H1 (cell line): ENCODE data around the gene ARHGEF10L. TPM values are rescaled to one million over a fixed set of nuclear protein-coding genes. Genes with fewer than 3 reads are reported as not detected.

ENCODE experiments used
- CTCF ChIA-PET: fragments of 300-600 bp; sonication (Branson Sonifier 250); formaldehyde crosslinking; loops from one replicate; lab custom pipeline; 2021; ENCODE audit not compliant: partially characterized antibody; lab: Charles Lee
- POLR2A ChIA-PET: fragments of 300-600 bp; sonication (Branson Sonifier 250); formaldehyde crosslinking; loops from one replicate; lab custom pipeline; 2021; ENCODE audit warnings: inconsistent platforms; ENCODE audit not compliant: partially characterized antibody; lab: Charles Lee
- DNase-seq, 2 experiments: peaks; one replicate each; pipeline versions ENCODE4 v3.0.0 to v3.0.0-alpha.2; 2010 to 2022; ENCODE audit warnings: low spot score in 2 of 2, low read depth in 1 of 2, mixed read lengths in 1 of 2
- FAIRE-seq: peaks from 2 replicates; lab custom pipeline; 2011; peaks lifted over from hg19 to GRCh38; lab: Jason Lieb, UNC
- H2AFZ ChIP-seq: 2 replicates; pipeline ENCODE4 v1.8.1; 2012; ENCODE audit warnings: low read length, inconsistent platforms
- H2AK5ac ChIP-seq: 2 replicates; pipeline ENCODE4 v1.6.1; 2013; ENCODE audit warnings: low read depth, low read length
- H2BK120ac ChIP-seq: replicated peaks from 2 replicates; pipeline ENCODE3; 2013; ENCODE audit warnings: low read depth, low read length, inconsistent platforms
- H2BK12ac ChIP-seq: 2 replicates; pipeline ENCODE4 v1.6.1; 2013; ENCODE audit warnings: low read depth, low read length
- H2BK15ac ChIP-seq: 2 replicates; pipeline ENCODE4 v1.6.1; 2013; ENCODE audit warnings: low read length
- H2BK20ac ChIP-seq: 2 replicates; pipeline ENCODE4 v1.6.1; 2013; ENCODE audit warnings: low read length
- H2BK5ac ChIP-seq: 2 replicates; pipeline ENCODE4 v1.6.1; 2013; ENCODE audit warnings: low read depth, low read length
- H3K14ac ChIP-seq: 2 replicates; pipeline ENCODE4 v1.6.1; 2013; ENCODE audit warnings: inconsistent platforms; ENCODE audit not compliant: insufficient read length
- H3K18ac ChIP-seq: 2 replicates; pipeline ENCODE4 v1.6.1; 2013; ENCODE audit warnings: low read length; ENCODE audit errors: extremely low read depth
- H3K23ac ChIP-seq: 2 replicates; pipeline ENCODE4 v1.6.1; 2013; ENCODE audit warnings: inconsistent platforms; ENCODE audit not compliant: insufficient read length
- H3K23me2 ChIP-seq: 2 replicates; pipeline ENCODE4 v1.6.1; 2013; ENCODE audit warnings: low read depth, low read length
- H3K27ac ChIP-seq: 2 replicates; pipeline ENCODE4 v1.6.1; 2011; ENCODE audit warnings: low read depth, low read length, inconsistent platforms
- H3K27me3 ChIP-seq, 4 experiments: replicated peaks in 1 of 4; 1 replicate in 1 of 4; 2 replicates in 3 of 4; pipeline versions ENCODE4 v1.6.1 to v1.8.1; 2011 to 2013; ENCODE audit warnings: low read length in 3 of 4, mild to moderate bottlenecking in 3 of 4, inconsistent platforms in 2 of 4, mixed read lengths in 2 of 4, moderate library complexity in 1 of 4; ENCODE audit not compliant: control insufficient read depth in 3 of 4, insufficient read depth in 3 of 4; ENCODE audit errors: extremely low read depth in 1 of 4
- H3K36me3 ChIP-seq, 4 experiments: 2 replicates each; pipeline versions ENCODE4 v1.6.1 to v1.8.1; 2011 to 2013; ENCODE audit warnings: mild to moderate bottlenecking in 4 of 4, low read length in 3 of 4, moderate library complexity in 2 of 4, control low read depth in 1 of 4, inconsistent platforms in 1 of 4; ENCODE audit not compliant: insufficient read depth in 4 of 4, control insufficient read depth in 2 of 4
- H3K4ac ChIP-seq: replicated peaks from 2 replicates; pipeline ENCODE3; 2013; ENCODE audit warnings: low read length, low read depth, mixed read lengths, inconsistent platforms; ENCODE audit not compliant: insufficient read length
- H3K4me1 ChIP-seq, 4 experiments: replicated peaks in 1 of 4; 1 replicate in 1 of 4; 2 replicates in 3 of 4; pipeline versions ENCODE4 v1.6.1 to v1.8.1; 2011 to 2013; ENCODE audit warnings: low read length in 3 of 4, inconsistent platforms in 2 of 4, mixed read lengths in 1 of 4; ENCODE audit not compliant: insufficient read depth in 4 of 4, control insufficient read depth in 3 of 4
- H3K4me2 ChIP-seq, 2 experiments: 2 replicates each; pipeline versions ENCODE4 v1.6.1 to v1.8.1; 2011 to 2013; ENCODE audit warnings: low read depth in 2 of 2, low read length in 2 of 2, control low read depth in 1 of 2, inconsistent platforms in 1 of 2, mild to moderate bottlenecking in 1 of 2; ENCODE audit not compliant: insufficient read depth in 1 of 2
- H3K4me3 ChIP-seq, 4 experiments: fragments of 200-600, 300-600 bp in 1 of 4; sonication (generic), shearing (Covaris generic), sonication (Bioruptor Twin) in 1 of 4; 2 replicates each; pipeline versions ENCODE4 v1.5.1 to v1.8.1; 2011 to 2016; ENCODE audit warnings: low read length in 4 of 4, low read depth in 3 of 4, control low read depth in 2 of 4, inconsistent platforms in 2 of 4, mild to moderate bottlenecking in 2 of 4, mixed read lengths in 1 of 4, moderate library complexity in 1 of 4; ENCODE audit not compliant: insufficient read depth in 2 of 4; ENCODE audit errors: extremely low read depth in 1 of 4
- H3K56ac ChIP-seq: replicated peaks from 2 replicates; pipeline ENCODE3; 2013; ENCODE audit warnings: low read depth, mild to moderate bottlenecking, mixed read lengths, low read length, inconsistent platforms; ENCODE audit not compliant: insufficient read length
- H3K79me1 ChIP-seq: 2 replicates; pipeline ENCODE4 v1.6.1; 2013; ENCODE audit warnings: low read depth, low read length, control low read depth
- H3K79me2 ChIP-seq, 2 experiments: 2 replicates each; pipeline versions ENCODE4 v1.6.1 to v1.8.1; 2012 to 2013; ENCODE audit warnings: low read length in 2 of 2, mild to moderate bottlenecking in 2 of 2, inconsistent platforms in 1 of 2; ENCODE audit not compliant: insufficient read depth in 2 of 2, control insufficient read depth in 1 of 2
- H3K9ac ChIP-seq, 4 experiments: replicated peaks in 1 of 4; 1 replicate in 1 of 4; 2 replicates in 3 of 4; pipeline versions ENCODE4 v1.6.1 to v1.8.1; 2011 to 2013; ENCODE audit warnings: low read depth in 3 of 4, low read length in 3 of 4, control low read depth in 2 of 4, mild to moderate bottlenecking in 2 of 4, moderate library complexity in 2 of 4, inconsistent platforms in 1 of 4; ENCODE audit errors: extremely low read depth in 1 of 4
- H3K9me3 ChIP-seq, 2 experiments: 2 replicates each; pipeline versions ENCODE4 v1.6.1 to v1.8.1; 2012 to 2013; ENCODE audit warnings: mild to moderate bottlenecking in 2 of 2, moderate library complexity in 2 of 2, control low read depth in 1 of 2, inconsistent platforms in 1 of 2, low read depth in 1 of 2, low read length in 1 of 2, mixed read lengths in 1 of 2; ENCODE audit not compliant: insufficient read depth in 2 of 2
- H4K20me1 ChIP-seq, 2 experiments: replicated peaks in 1 of 2; 2 replicates each; pipeline versions ENCODE3 to v1.8.1; 2011 to 2013; ENCODE audit warnings: inconsistent platforms in 2 of 2, low read length in 2 of 2, mild to moderate bottlenecking in 1 of 2; ENCODE audit not compliant: insufficient read depth in 2 of 2, control insufficient read depth in 1 of 2
- H4K5ac ChIP-seq: 2 replicates; pipeline ENCODE4 v1.6.1; 2013; ENCODE audit warnings: low read length, low read depth, mixed read lengths, inconsistent platforms; ENCODE audit not compliant: insufficient read length
- H4K8ac ChIP-seq: 2 replicates; pipeline ENCODE4 v1.8.0; 2013; ENCODE audit warnings: mild to moderate bottlenecking, moderate library complexity, low read length, inconsistent platforms; ENCODE audit not compliant: insufficient read depth; ENCODE audit errors: extremely low read depth
- H4K91ac ChIP-seq: replicated peaks from 2 replicates; pipeline ENCODE3; 2013; ENCODE audit warnings: low read length, mixed read lengths, inconsistent platforms; ENCODE audit not compliant: insufficient read length
- CHD1 ChIP-seq: IDR thresholded peaks from 2 replicates; pipeline ENCODE4 v1.6.1; 2012; ENCODE audit warnings: low read depth, low read length, improper control_type of control experiment
- HDAC6 ChIP-seq: IDR thresholded peaks from one replicate; pipeline ENCODE4 v1.7.1; 2012; ENCODE audit warnings: low read depth, mild to moderate bottlenecking, inconsistent platforms, low read length, moderate library complexity
- SP1 ChIP-seq: IDR thresholded peaks from 2 replicates; pipeline ENCODE4 v1.6.1; 2011; ENCODE audit warnings: low read depth, low read length
- SUZ12 ChIP-seq: fragments of 200-600 bp; sonication (generic); IDR thresholded peaks from 2 replicates; pipeline ENCODE4 v1.6.1; 2012; ENCODE audit warnings: mild to moderate bottlenecking, inconsistent platforms, low read length, moderate library complexity, mixed read lengths
- USF2 ChIP-seq: IDR thresholded peaks from 2 replicates; pipeline ENCODE4 v1.6.1; 2011; ENCODE audit warnings: low read length, improper control_type of control experiment
- WGBS, 2 experiments: shearing (Covaris generic) in 1 of 2; methylation state at CpG; one replicate each; pipeline versions ENCODE4 v1.1.6 to v1.1.7; 2013 to 2015; ENCODE audit warnings: low lambda C conversion rate in 2 of 2, mixed read lengths in 2 of 2, inconsistent platforms in 1 of 2, low coverage in 1 of 2, missing lambda C conversion rate in 1 of 2; ENCODE audit not compliant: insufficient replicate concordance in 2 of 2, insufficient coverage in 1 of 2, insufficient read length in 1 of 2; ENCODE audit errors: extremely low coverage in 1 of 2, missing lambda C conversion rate in 1 of 2; 5-methylcytosine and 5-hydroxymethylcytosine counted together
- polyA plus RNA-seq, 7 experiments: library from polyadenylated mRNA; depleted of rRNA in 3 of 7; stranded (reverse) in 5 of 7; unstranded in 2 of 7; fragments of >200 nt in 5 of 7; fragments of 200-250 nt in 2 of 7; gene quantifications; 1 replicate in 5 of 7; 2 replicates in 1 of 7; 4 replicates in 1 of 7; pipeline versions ENCODE4 v1.2.1 to v1.2.3, GENCODE V29; 2011 to 2013; ENCODE audit warnings: missing spikeins in 2 of 7, mixed read lengths in 2 of 7
- total RNA-seq: library from RNA; stranded (reverse); fragmentation: NEBNext Ultra II Directional; extraction: Animal tissue kit (Norgen Biotek cat#: 25700); gene quantifications from 2 replicates; pipeline ENCODE4 v1.2.1, GENCODE V29; 2021

Gene ARHGEF10L
- total and polyA plus RNA-seq, 2 of the 8 experiments (the other 6 are each of a cell fraction or from before 2014, with no cell fraction given): 33.6 to 39.6 TPM

GRCh38 chr1:17635811-17636210, 96.3 kb downstream of the ARHGEF10L start:
- POLR2A ChIA-PET: interaction anchor here (0.9 kb wide), 1 partner anchor 54 kb away, joined by 3 read pairs; no protein-coding TSS in a partner anchor
- TF ChIP-seq SP1: no peak
- TF ChIP-seq USF2: no peak
- no peak for TF ChIP-seq HDAC6
- no peak for TF ChIP-seq CHD1
- no peak for TF ChIP-seq SUZ12

More at GRCh38 chr1:17635811-17636210, 96.3 kb downstream of the ARHGEF10L start:
- CTCF ChIA-PET: interaction anchor here (0.8 to 1.8 kb wide), 6 partner anchors 10 to 141 kb away, joined by 3 to 6 read pairs (median 4); no protein-coding TSS in a partner anchor
- H2BK120ac ChIP-seq: no peak overlapping the region
- H2AFZ ChIP-seq: no peak overlapping the region
- H3K27ac ChIP-seq: no peak overlapping the region
- no peak overlapping the region for H2AK5ac ChIP-seq
- FAIRE-seq: no peak
- H3K79me2 ChIP-seq: no peaks in the 10 kb centered on the region
- H3K23me2 ChIP-seq: no peaks in the 10 kb centered on the region
- DNase-seq: no peak
- 86% methylated on average over 9 of the region's 9 CpGs; no CpG with 5 or more reads in 1 of the 2 experiments for WGBS, 2 experiments
- no peaks in the 10 kb centered on the region for H3K9me3 ChIP-seq
- no peak overlapping the region for H3K18ac ChIP-seq
- H3K4me1 ChIP-seq: no peaks in the 10 kb centered on the region
- H3K9ac ChIP-seq: no peak overlapping the region
- no peak overlapping the region for H4K8ac ChIP-seq
- peaks cover 2 to 7% of the 10 kb centered on the region in 2 experiments for H4K20me1 ChIP-seq
- no peak overlapping the region for H3K4me2 ChIP-seq
- no peak overlapping the region for H2BK5ac ChIP-seq
- H2BK12ac ChIP-seq: no peak overlapping the region
- peaks cover 25 to 70% (median 51%) of the 10 kb centered on the region in 4 experiments for H3K36me3 ChIP-seq
- H3K56ac ChIP-seq: no peak overlapping the region
- H3K14ac ChIP-seq: no peak overlapping the region
- no peak overlapping the region for H3K4me3 ChIP-seq
- no peak overlapping the region for H4K91ac ChIP-seq
- no peak overlapping the region for H2BK15ac ChIP-seq
- H4K5ac ChIP-seq: no peak overlapping the region
- H3K4ac ChIP-seq: no peak overlapping the region
- no peaks in the 10 kb centered on the region for H3K27me3 ChIP-seq
- peaks cover 2% of the 10 kb centered on the region; the same call in 1 of the 2 replicates for H3K79me1 ChIP-seq
- no peak overlapping the region for H2BK20ac ChIP-seq
- no peak overlapping the region for H3K23ac ChIP-seq
